Activated CD4-positive, alpha-beta T cell treated with anti-CD3 and anti-CD28 coated beads, Interleukin-2, amount 50 U/mL, for 48 hours (primary cell): ENCODE measurements around the gene COX7A2.

ENCODE experiments used
- DNase-seq, 2 experiments: peaks; one replicate each; pipeline ENCODE4 v3.0.0-alpha.2; 2020

COX7A2 gene

DNA sequence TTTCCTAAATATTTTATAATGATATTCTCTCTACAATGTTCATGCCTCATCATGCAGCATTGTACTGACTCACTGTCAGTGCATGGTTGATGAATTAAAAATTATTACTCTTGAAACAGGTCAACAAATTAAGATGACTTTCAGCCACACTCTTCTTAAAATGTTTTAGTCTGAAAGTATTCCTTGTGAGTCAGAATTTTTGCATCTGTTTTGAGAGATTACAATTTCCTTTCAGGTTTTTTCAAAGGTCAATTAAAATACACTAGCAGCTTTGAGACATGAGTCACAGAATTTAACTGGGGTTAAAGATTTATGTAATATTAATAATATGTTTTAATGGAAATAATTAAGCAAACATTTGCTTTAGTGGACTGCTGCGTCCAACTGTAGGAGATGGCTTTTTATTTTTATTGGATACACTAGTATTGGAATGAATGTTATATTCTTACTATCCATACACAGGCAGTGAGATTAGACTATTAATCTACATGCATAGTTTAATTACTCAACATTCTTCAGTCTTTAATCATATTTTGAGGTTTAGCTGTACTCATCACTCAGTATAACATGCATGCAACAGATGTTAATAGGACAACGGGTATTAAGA lies 47.4 kb downstream of the COX7A2 start:
- no peak for DNase-seq

DNA sequence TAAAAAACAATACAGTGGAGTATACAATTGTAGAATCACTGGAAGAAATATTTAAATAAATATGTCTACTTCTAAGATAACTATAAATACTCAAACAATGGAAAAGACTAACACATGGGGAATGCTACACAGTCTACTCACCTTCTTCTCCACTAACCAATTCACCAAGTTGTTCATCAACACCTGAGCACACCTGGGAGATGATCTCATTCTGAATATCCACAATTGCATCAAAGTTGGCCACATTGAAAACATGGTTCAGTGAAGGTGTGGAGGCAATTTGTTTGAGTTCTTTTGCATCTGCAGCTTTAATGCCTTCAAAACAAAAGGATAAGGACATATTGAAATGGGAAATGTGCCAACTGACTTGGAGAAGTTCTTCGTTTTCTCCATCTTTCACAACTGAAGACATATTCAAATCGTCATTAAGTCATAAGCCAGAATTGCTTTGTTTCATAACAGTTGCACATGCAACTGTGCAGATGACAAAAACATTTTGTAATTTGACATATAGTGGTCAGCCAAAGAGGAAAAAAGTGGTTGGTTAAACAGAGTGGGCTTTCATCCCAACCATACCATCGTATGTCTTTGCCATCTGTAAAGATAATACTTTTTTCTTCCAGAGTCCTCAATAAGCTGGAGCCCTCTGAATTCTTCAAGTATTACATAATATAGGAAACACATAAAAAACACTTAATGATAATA lies 55.2 kb downstream of the COX7A2 start:
- no peak for DNase-seq
